PC-9 (cell line): ENCODE data around the gene CAMSAP3. TPM values are rescaled to one million over a fixed set of nuclear protein-coding genes. Genes with fewer than 3 reads are reported as not detected.

Experiments used
- BruUV-seq: library from RNA; stranded (reverse); fragments of 400-500 nt; replicated peaks from 2 replicates; lab custom pipeline; 2021; lab: Mats Ljungman, UMichigan
- CTCF ChIA-PET: fragments of 300-600 bp; sonication (Branson Sonifier 250); formaldehyde crosslinking; loops from one replicate; lab custom pipeline; 2022; ENCODE audit warnings: antibody characterized with exemption; lab: Charles Lee
- POLR2A ChIA-PET: fragments of 300-600 bp; sonication (Branson Sonifier 250); formaldehyde crosslinking; loops from one replicate; lab custom pipeline; 2022; ENCODE audit warnings: antibody characterized with exemption; ENCODE audit not compliant: unreplicated experiment; lab: Charles Lee
- DNase-seq, 2 experiments: peaks; one replicate each; pipeline versions ENCODE4 v3.0.0 to v3.0.0-alpha.2; 2015 to 2022; ENCODE audit warnings: mixed read lengths in 1 of 2
- H2AFZ ChIP-seq: fragments of 200-600 bp; sonication (generic); 2 replicates; pipeline ENCODE4 v1.8.1; 2017; ENCODE audit warnings: antibody characterized with exemption
- H3F3A ChIP-seq: fragments of 200-600 bp; sonication (generic); 2 replicates; pipeline ENCODE4 v1.8.1; 2017; ENCODE audit warnings: antibody characterized with exemption, mild to moderate bottlenecking, low read depth; ENCODE audit not compliant: insufficient read depth
- H3K27ac ChIP-seq: fragments of 200-600 bp; sonication (generic); 2 replicates; pipeline ENCODE4 v1.6.1; 2016; ENCODE audit warnings: mixed run types
- H3K27me3 ChIP-seq: fragments of 200-600 bp; sonication (generic); 2 replicates; pipeline ENCODE4 v1.6.1; 2016; ENCODE audit warnings: low read depth, mixed run types; ENCODE audit not compliant: insufficient read depth
- H3K36me3 ChIP-seq: fragments of 200-600 bp; sonication (generic); 2 replicates; pipeline ENCODE4 v1.6.1; 2016; ENCODE audit warnings: low read depth, mixed run types
- H3K4me1 ChIP-seq: fragments of 200-600 bp; sonication (generic); replicated peaks from 2 replicates; pipeline ENCODE4 v1.6.1; 2016; ENCODE audit warnings: mixed run types; ENCODE audit not compliant: insufficient read depth
- H3K4me2 ChIP-seq: fragments of 200-600 bp; sonication (generic); 2 replicates; pipeline ENCODE4 v1.6.1; 2017; ENCODE audit warnings: mixed run types
- H3K4me3 ChIP-seq: fragments of 200-600 bp; sonication (generic); 2 replicates; pipeline ENCODE4 v1.6.1; 2016; ENCODE audit warnings: mixed run types
- H3K79me2 ChIP-seq: fragments of 200-600 bp; sonication (generic); 2 replicates; pipeline ENCODE4 v1.6.1; 2017; ENCODE audit warnings: low read depth, mixed run types
- H3K9me2 ChIP-seq: fragments of 200-600 bp; sonication (generic); 2 replicates; pipeline ENCODE4 v1.8.1; 2017; ENCODE audit warnings: mild to moderate bottlenecking; ENCODE audit not compliant: insufficient read depth
- H3K9me3 ChIP-seq: fragments of 200-600 bp; sonication (generic); 2 replicates; pipeline ENCODE4 v1.8.1; 2016; ENCODE audit warnings: low read depth; ENCODE audit not compliant: insufficient read depth
- H4K20me1 ChIP-seq: fragments of 200-600 bp; sonication (generic); 2 replicates; pipeline ENCODE4 v1.8.1; 2017; ENCODE audit not compliant: insufficient read depth
- CTCF ChIP-seq: fragments of 200-600 bp; sonication (generic); conservative IDR thresholded peaks from 2 replicates; pipeline ENCODE4 v1.6.1; 2017; ENCODE audit warnings: mixed run types, antibody characterized with exemption, mild to moderate bottlenecking, moderate library complexity
- EZH2 ChIP-seq: fragments of 200-600 bp; sonication (generic); IDR thresholded peaks from 2 replicates; pipeline ENCODE4 v1.8.0; 2017; ENCODE audit warnings: antibody characterized with exemption, low read depth
- intact Hi-C: fragments of 100-400 bp; cut with micrococcal nuclease; formaldehyde crosslinking; loops from one replicate; pipeline ENCODE4 v1.10.0; 2022; ENCODE audit not compliant: unreplicated experiment
- total RNA-seq: library from RNA; stranded (reverse); gene quantifications from 2 replicates; pipeline ENCODE4 v1.2.3, GENCODE V29; 2021

The CAMSAP3 gene
- total RNA-seq, 1 experiment from 2014 or later, result 25.9 TPM

- POLR2A ChIA-PET, result no interaction called here
- no TSS peak for BruUV-seq
- no peak overlapping the region for H3K4me3 ChIP-seq
- H3K27ac ChIP-seq, result no peak overlapping the region
- no peaks in the 10 kb centered on the region for H3K27me3 ChIP-seq
- H3F3A ChIP-seq, result no peaks in the 10 kb centered on the region; the same call in 1 of the 2 replicates
- CTCF ChIA-PET, result no interaction called here
- TF ChIP-seq CTCF (no peak), EZH2 (no peak)
- H3K9me3 ChIP-seq, result no peaks in the 10 kb centered on the region
- H3K4me1 ChIP-seq, result no peaks in the 10 kb centered on the region
- H2AFZ ChIP-seq, result no peak overlapping the region
- H3K4me2 ChIP-seq, result no peak overlapping the region
- H3K9me2 ChIP-seq, result no peaks in the 10 kb centered on the region
- intact Hi-C loops, result no loop called here
- DNase-seq, result no peak
- H3K79me2 ChIP-seq, result no peaks in the 10 kb centered on the region
- H4K20me1 ChIP-seq, result no peaks in the 10 kb centered on the region
- peaks cover 13% of the 10 kb centered on the region; the same call in 1 of the 2 replicates for H3K36me3 ChIP-seq
These were observed 38.9 kb upstream of the CAMSAP3 start for GRCh38 chr19:7556696-7557315.

DNA sequence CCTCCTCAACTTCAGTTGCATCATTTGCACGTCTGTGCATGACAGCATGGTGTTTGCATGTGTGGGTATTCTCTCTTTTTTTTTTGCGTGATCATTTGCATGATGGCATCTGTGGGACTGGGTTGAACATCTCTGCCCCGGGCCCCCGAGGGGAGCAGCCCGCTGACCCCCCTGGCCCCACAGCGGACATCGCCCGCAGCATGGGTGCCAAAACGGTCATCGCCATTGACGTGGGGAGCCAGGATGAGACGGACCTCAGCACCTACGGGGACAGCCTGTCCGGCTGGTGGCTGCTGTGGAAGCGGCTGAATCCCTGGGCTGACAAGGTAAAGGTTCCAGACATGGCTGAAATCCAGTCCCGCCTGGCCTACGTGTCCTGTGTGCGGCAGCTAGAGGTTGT is 37.0 kb upstream of the CAMSAP3 start:
- no peak for TF ChIP-seq EZH2
- TF ChIP-seq CTCF, result no peak

DNA sequence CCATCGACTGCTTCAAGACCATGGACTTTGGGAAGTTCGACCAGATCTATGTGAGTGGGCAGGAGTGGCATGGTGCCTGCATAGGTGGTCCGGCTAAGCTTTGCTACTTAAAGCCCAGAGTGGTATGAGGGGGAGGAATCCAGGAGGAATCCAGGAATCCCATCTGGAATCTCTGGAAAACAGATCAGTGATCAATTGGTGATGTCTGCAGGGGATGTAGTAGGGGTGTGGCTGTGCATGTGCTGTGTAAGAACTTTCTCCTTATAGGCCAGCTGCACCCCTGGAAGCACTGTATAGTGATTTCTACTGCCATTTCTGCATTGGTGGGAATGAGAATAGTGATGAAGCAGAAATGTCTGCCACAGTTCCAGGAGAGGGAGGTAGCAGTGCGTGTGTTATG is 36.6 kb upstream of the CAMSAP3 start:
- ChIA-PET POLR2A (no interaction called here), CTCF (interaction anchor here (1.3 kb wide), 1 partner anchor 9 kb away, joined by 5 read pairs; no protein-coding TSS in a partner anchor)
- Histone ChIP-seq H3K36me3 (peaks cover 13% of the 10 kb centered on the region; the same call in 1 of the 2 replicates), H3K27me3 (no peaks in the 10 kb centered on the region), H4K20me1 (no peaks in the 10 kb centered on the region), H3K4me3 (no peak overlapping the region), H3K9me2 (no peaks in the 10 kb centered on the region), H3K4me1 (no peaks in the 10 kb centered on the region), H2AFZ (no peak overlapping the region), H3F3A (no peaks in the 10 kb centered on the region; the same call in 1 of the 2 replicates), H3K27ac (no peak overlapping the region), H3K9me3 (no peaks in the 10 kb centered on the region), H3K4me2 (no peak overlapping the region), H3K79me2 (no peaks in the 10 kb centered on the region)
- intact Hi-C loops, result no loop called here
- TF ChIP-seq EZH2 (no peak), CTCF (no peak)
- BruUV-seq, result no TSS peak
- no peak for DNase-seq

More for the DNA sequence above, 37.0 kb upstream of the CAMSAP3 start:
- Histone ChIP-seq H3K27me3 (no peaks in the 10 kb centered on the region), H3K27ac (no peak overlapping the region), H3K4me1 (no peaks in the 10 kb centered on the region), H3K79me2 (no peaks in the 10 kb centered on the region), H3K9me3 (no peaks in the 10 kb centered on the region), H3K9me2 (no peaks in the 10 kb centered on the region), H3K36me3 (peaks cover 13% of the 10 kb centered on the region; the same call in 1 of the 2 replicates), H3F3A (no peaks in the 10 kb centered on the region; the same call in 1 of the 2 replicates), H3K4me3 (no peak overlapping the region), H4K20me1 (no peaks in the 10 kb centered on the region), H2AFZ (no peak overlapping the region), H3K4me2 (no peak overlapping the region)
- ChIA-PET CTCF (interaction anchor here (1.3 kb wide), 1 partner anchor 10 kb away, joined by 5 read pairs; no protein-coding TSS in a partner anchor), POLR2A (no interaction called here)
- no peak for DNase-seq
- no TSS peak for BruUV-seq
- intact Hi-C loops, result no loop called here
